IMR-90 (cell line): Measurements from ENCODE around the gene MDM4. TPM values are rescaled to one million over a fixed set of nuclear protein-coding genes. Genes with fewer than 3 reads are reported as not detected.

Experiments used
- ATAC-seq: fragments of 200-7000 bp; cut with Tn5 transposase; 2 replicates; pipeline ENCODE4 v1.9.1; 2020; ENCODE audit warnings: low read depth, mild to moderate bottlenecking, moderate library complexity
- BruUV-seq: library from RNA; stranded (reverse); fragments of 400-500 nt; replicated peaks from 2 replicates; lab custom pipeline; 2021; lab: Mats Ljungman, UMichigan
- CTCF ChIA-PET: fragments of 300-600 bp; formaldehyde crosslinking; extraction: SDS; loops from one replicate; lab custom pipeline; 2021; ENCODE audit warnings: antibody characterized with exemption; lab: Yijun Ruan, JAX
- POLR2A ChIA-PET: fragments of 300-600 bp; sonication (Branson Sonifier 250); formaldehyde crosslinking; loops from one replicate; lab custom pipeline; 2022; ENCODE audit warnings: antibody characterized with exemption; ENCODE audit not compliant: unreplicated experiment; lab: Charles Lee
- DNase-seq: peaks from one replicate; pipeline ENCODE4 v3.0.0; 2013
- H2AFZ ChIP-seq: replicated peaks from 2 replicates; pipeline ENCODE3; 2013; ENCODE audit warnings: low read length, mild to moderate bottlenecking; ENCODE audit not compliant: poor library complexity
- H2AK5ac ChIP-seq: 2 replicates; pipeline ENCODE4 v1.6.1; 2013; ENCODE audit warnings: low read depth, low read length, inconsistent platforms
- H2AK9ac ChIP-seq: replicated peaks from 2 replicates; pipeline ENCODE3; 2013; ENCODE audit warnings: mild to moderate bottlenecking, low read depth, low read length, moderate library complexity; ENCODE audit not compliant: poor library complexity
- H2BK120ac ChIP-seq: 2 replicates; pipeline ENCODE4 v1.6.1; 2013; ENCODE audit warnings: low read depth, low read length, inconsistent platforms
- H2BK15ac ChIP-seq: 3 replicates; pipeline ENCODE4 v1.6.1; 2013; ENCODE audit warnings: low read depth, low read length, inconsistent platforms
- H2BK20ac ChIP-seq: 2 replicates; pipeline ENCODE4 v1.6.1; 2013; ENCODE audit warnings: low read depth, mild to moderate bottlenecking, inconsistent platforms, low read length, moderate library complexity
- H2BK5ac ChIP-seq: 2 replicates; pipeline ENCODE4 v1.6.1; 2013; ENCODE audit warnings: mild to moderate bottlenecking, low read depth, low read length, inconsistent platforms; ENCODE audit not compliant: poor library complexity, severe bottlenecking
- H3K14ac ChIP-seq: replicated peaks from 2 replicates; pipeline ENCODE4 v1.6.1; 2013; ENCODE audit warnings: low read depth, low read length, inconsistent platforms
- H3K18ac ChIP-seq: 2 replicates; pipeline ENCODE4 v1.6.1; 2013; ENCODE audit warnings: low read depth, low read length, control low read depth
- H3K23ac ChIP-seq: 2 replicates; pipeline ENCODE4 v1.6.1; 2013; ENCODE audit warnings: low read depth, low read length, inconsistent platforms
- H3K27ac ChIP-seq: 2 replicates; pipeline ENCODE4 v1.5.1; 2013; ENCODE audit warnings: mild to moderate bottlenecking, control low read depth, low read length; ENCODE audit not compliant: insufficient read depth
- H3K27me3 ChIP-seq: 2 replicates; pipeline ENCODE4 v1.6.1; 2013; ENCODE audit warnings: low read length; ENCODE audit not compliant: control insufficient read depth, insufficient read depth
- H3K36me3 ChIP-seq: 2 replicates; pipeline ENCODE4 v1.6.1; 2013; ENCODE audit warnings: low read length, mixed read lengths; ENCODE audit not compliant: control insufficient read depth, insufficient read depth
- H3K4ac ChIP-seq: 2 replicates; pipeline ENCODE4 v1.6.1; 2013; ENCODE audit warnings: low read depth, low read length, inconsistent platforms
- H3K4me1 ChIP-seq: 2 replicates; pipeline ENCODE4 v1.6.1; 2013; ENCODE audit warnings: low read length, mixed read lengths; ENCODE audit not compliant: control insufficient read depth, insufficient read depth
- H3K4me2 ChIP-seq: 2 replicates; pipeline ENCODE4 v1.6.1; 2013; ENCODE audit warnings: low read depth, mild to moderate bottlenecking, control low read depth, low read length, moderate library complexity
- H3K4me3 ChIP-seq: 2 replicates; pipeline ENCODE4 v1.5.1; 2013; ENCODE audit warnings: low read depth, mild to moderate bottlenecking, control low read depth, low read length, moderate library complexity; ENCODE audit not compliant: insufficient read depth
- H3K56ac ChIP-seq: 2 replicates; pipeline ENCODE4 v1.6.1; 2013; ENCODE audit warnings: low read length, inconsistent platforms; ENCODE audit not compliant: insufficient read depth; ENCODE audit errors: extremely low read depth
- H3K79me1 ChIP-seq, 2 experiments: 2 replicates each; pipeline ENCODE4 v1.6.1; 2013; ENCODE audit warnings: low read length in 2 of 2, inconsistent platforms in 1 of 2, low read depth in 1 of 2
- H3K9ac ChIP-seq: 2 replicates; pipeline ENCODE4 v1.6.1; 2013; ENCODE audit warnings: low read depth, low read length, control low read depth
- H3K9me1 ChIP-seq: 2 replicates; pipeline ENCODE4 v1.6.1; 2013; ENCODE audit warnings: low read length, inconsistent platforms; ENCODE audit not compliant: insufficient read depth
- H3K9me3 ChIP-seq: 2 replicates; pipeline ENCODE4 v1.6.1; 2013; ENCODE audit warnings: low read length; ENCODE audit not compliant: control insufficient read depth, insufficient read depth
- H4K20me1 ChIP-seq: 2 replicates; pipeline ENCODE4 v1.6.1; 2013; ENCODE audit warnings: low read length, inconsistent platforms; ENCODE audit not compliant: insufficient read depth
- H4K5ac ChIP-seq: 2 replicates; pipeline ENCODE4 v1.6.1; 2013; ENCODE audit warnings: mild to moderate bottlenecking, low read depth, low read length, control low read depth
- H4K8ac ChIP-seq, 2 experiments: 2 replicates each; pipeline ENCODE4 v1.6.1; 2013; ENCODE audit warnings: low read depth in 2 of 2, low read length in 2 of 2, control low read depth in 1 of 2, inconsistent platforms in 1 of 2
- H4K91ac ChIP-seq: 2 replicates; pipeline ENCODE4 v1.6.1; 2013; ENCODE audit warnings: low read depth, low read length, inconsistent platforms; ENCODE audit not compliant: insufficient read depth
- BHLHE40 ChIP-seq: fragments of 150-350 bp; IDR thresholded peaks from 2 replicates; pipeline ENCODE4 v1.6.1; 2016; ENCODE audit warnings: mild to moderate bottlenecking, low read depth, low read length
- CEBPB ChIP-seq: IDR thresholded peaks from 2 replicates; pipeline ENCODE4 v1.6.1; 2012; ENCODE audit warnings: low read depth, low read length, improper control_type of control experiment
- CHD1 ChIP-seq: IDR thresholded peaks from 2 replicates; pipeline ENCODE4 v1.6.1; 2012; ENCODE audit warnings: low read depth, low read length, improper control_type of control experiment
- FOS ChIP-seq: fragments of 150-350 bp; IDR thresholded peaks from 2 replicates; pipeline ENCODE4 v1.6.1; 2016; ENCODE audit warnings: low read depth, low read length
- MAFK ChIP-seq: IDR thresholded peaks from 2 replicates; pipeline ENCODE4 v1.6.1; 2012; ENCODE audit warnings: low read depth, low read length, improper control_type of control experiment
- NFE2L2 ChIP-seq: fragments of 150-350 bp; IDR thresholded peaks from 2 replicates; pipeline ENCODE4 v1.6.1; 2016; ENCODE audit warnings: low read depth, mild to moderate bottlenecking, low read length
- POLR2A ChIP-seq: IDR thresholded peaks from 2 replicates; pipeline ENCODE4 v1.6.1; 2012; ENCODE audit warnings: mild to moderate bottlenecking, low read depth, low read length
- RAD21 ChIP-seq: IDR thresholded peaks from 2 replicates; pipeline ENCODE4 v1.6.1; 2012; ENCODE audit warnings: low read length, improper control_type of control experiment
- RCOR1 ChIP-seq: IDR thresholded peaks from 2 replicates; pipeline ENCODE4 v1.6.1; 2012; ENCODE audit warnings: mild to moderate bottlenecking, low read length, improper control_type of control experiment; ENCODE audit not compliant: insufficient replicate concordance
- RFX5 ChIP-seq: IDR thresholded peaks from 2 replicates; pipeline ENCODE4 v1.8.0; 2012; ENCODE audit warnings: low read depth, mild to moderate bottlenecking, low read length, moderate library complexity
- SMC3 ChIP-seq: fragments of 150-350 bp; IDR thresholded peaks from 2 replicates; pipeline ENCODE4 v1.6.1; 2016; ENCODE audit warnings: low read depth, mild to moderate bottlenecking, antibody characterized with exemption, low read length, moderate library complexity
- WGBS, 2 experiments: methylation state at CpG; one replicate each; pipeline versions ENCODE4 v1.1.5 to v1.1.7; 2013; ENCODE audit warnings: missing lambda C conversion rate in 2 of 2; ENCODE audit not compliant: insufficient read length in 1 of 2; ENCODE audit errors: extremely low coverage in 2 of 2; 5-methylcytosine and 5-hydroxymethylcytosine counted together
- dilution Hi-C: fragments of 300-500 bp; cut with HindIII; formaldehyde crosslinking; loops from one replicate; pipeline ENCODE4 v1.14.3; 2018; ENCODE audit warnings: low sequenced_read_pairs; ENCODE audit not compliant: unreplicated experiment
- in situ Hi-C: fragments of 300-500 bp; cut with MboI; formaldehyde crosslinking; loops from 3 replicates; pipeline ENCODE4 v1.14.3; 2019; ENCODE audit warnings: low sequenced_read_pairs, inconsistent platforms, mixed read lengths
- intact Hi-C: fragments of 100-400 bp; cut with micrococcal nuclease; formaldehyde crosslinking; loops from 2 replicates; pipeline ENCODE4 v1.10.0; 2022
- polyA plus RNA-seq, 3 experiments: library from polyadenylated mRNA; depleted of rRNA; stranded (reverse); fragments of >200 nt; gene quantifications; 2 replicates each; pipeline ENCODE4 v1.2.3, GENCODE V29; 2012; ENCODE audit warnings: low replicate concordance in 1 of 3
- total RNA-seq: library from RNA; depleted of rRNA; stranded (reverse); fragments of >200 nt; gene quantifications from 2 replicates; pipeline ENCODE4 v1.2.3, GENCODE V29; 2012
- TF ChIP-seq, protein P1 (sequence below): fragments of 150-350 bp; IDR thresholded peaks from 2 replicates; pipeline ENCODE4 v1.6.1; 2016; ENCODE audit warnings: low read depth, mild to moderate bottlenecking, low read length, moderate library complexity, borderline replicate concordance
- TF ChIP-seq, protein P2 (sequence below): conservative IDR thresholded peaks from 2 replicates; pipeline ENCODE4 v1.5.1; 2012; ENCODE audit warnings: mild to moderate bottlenecking, low read depth, low read length, improper control_type of control experiment
- TF ChIP-seq, protein P3 (sequence below): fragments of 150-350 bp; IDR thresholded peaks from 2 replicates; pipeline ENCODE4 v1.6.1; 2017; ENCODE audit warnings: mild to moderate bottlenecking, antibody characterized with exemption, low read length, low read depth

MDM4 gene
- total and polyA plus RNA-seq, 2 of the 4 experiments (the other 2 are of a cell fraction), result 7.4 to 20.1 TPM

DNA sequence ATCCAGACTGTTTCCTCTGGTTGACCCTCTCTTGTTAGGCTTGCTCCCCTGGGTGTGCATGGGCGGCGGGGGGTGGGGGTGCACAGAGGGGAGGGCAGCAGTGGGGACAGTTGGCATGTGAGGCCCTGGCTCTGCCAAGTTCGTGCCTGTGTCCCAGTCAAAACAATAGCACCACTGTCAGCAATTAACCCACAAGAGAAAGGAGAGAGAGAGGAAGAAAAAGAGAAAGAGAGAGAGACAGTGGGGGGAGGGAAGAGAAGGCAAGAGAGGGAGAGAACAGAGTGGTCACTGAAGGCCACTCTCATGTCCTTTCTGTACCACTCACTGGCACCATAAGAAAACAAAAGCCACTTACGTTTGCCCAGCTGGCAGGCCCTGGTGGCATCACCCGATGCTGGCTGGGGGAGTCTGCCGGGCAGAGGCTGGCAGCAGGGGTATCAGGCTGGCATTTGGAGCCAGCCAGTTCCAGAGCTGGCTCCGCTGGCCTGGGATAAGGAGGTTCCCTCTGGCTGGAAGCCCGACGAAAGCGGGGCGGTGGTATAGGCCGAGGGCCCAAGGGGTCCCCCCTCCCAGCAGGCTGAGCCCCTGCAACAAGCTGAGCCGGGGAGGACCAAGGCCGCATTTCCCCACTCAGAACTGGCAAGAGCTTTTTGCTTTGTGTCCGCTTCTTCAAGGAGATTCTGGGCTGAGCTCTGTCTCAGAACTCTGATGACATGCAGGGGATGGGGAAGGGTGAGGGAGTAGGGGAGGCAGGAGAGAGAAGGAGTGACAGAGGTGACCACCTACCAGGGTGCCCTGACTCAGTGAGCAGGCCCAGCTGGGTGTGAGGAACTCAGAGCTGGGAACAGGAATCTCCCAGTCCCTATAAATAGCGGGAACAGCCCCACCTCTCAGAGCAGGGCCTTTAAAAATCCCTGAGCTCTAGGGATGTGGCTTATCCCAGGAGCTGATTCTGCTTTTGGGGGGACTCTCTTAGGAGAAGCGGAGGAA, 49.5 kb upstream of the MDM4 start:
- no peak overlapping the region for H2AK5ac ChIP-seq
- no peaks in the 10 kb centered on the region; the same call in 1 of the 2 replicates for H3K4me1 ChIP-seq
- no peak overlapping the region for H3K27ac ChIP-seq
- H2BK120ac ChIP-seq, result no peak overlapping the region
- dilution Hi-C loops (no loop called here), intact Hi-C loops (no loop called here), in situ Hi-C loops (no loop called here)
- H2BK20ac ChIP-seq, result no peak overlapping the region
- no peak overlapping the region for H2BK5ac ChIP-seq
- H3K14ac ChIP-seq, result no peak overlapping the region
- BruUV-seq, result no TSS peak
- no peak overlapping the region for H3K4me2 ChIP-seq
- no peak overlapping the region for H3K4ac ChIP-seq
- H3K79me1 ChIP-seq, result no peaks in the 10 kb centered on the region
- no peak overlapping the region for H2BK15ac ChIP-seq
- H4K8ac ChIP-seq, result no peak overlapping the region
- no peak overlapping the region for H4K91ac ChIP-seq
- H3K9me3 ChIP-seq, result no peaks in the 10 kb centered on the region
- POLR2A ChIA-PET, result interaction anchor here (0.6 to 0.8 kb wide), 2 partner anchors 13 to 854 kb away, joined by 4 to 8 read pairs; no protein-coding TSS in a partner anchor
- peaks cover 7% of the 10 kb centered on the region; the same call in 1 of the 2 replicates for H3K36me3 ChIP-seq
- DNase-seq (no peak), ATAC-seq (no peak)
- H2AK9ac ChIP-seq, result no peak overlapping the region
- H3K18ac ChIP-seq, result no peak overlapping the region
- H3K56ac ChIP-seq, result no peak overlapping the region
- CTCF ChIA-PET, result no interaction called here
- H4K20me1 ChIP-seq, result no peaks in the 10 kb centered on the region
- no peaks in the 10 kb centered on the region; the same call in 1 of the 2 replicates for H3K9me1 ChIP-seq
- no peak overlapping the region for H3K4me3 ChIP-seq
- no peak overlapping the region for H4K5ac ChIP-seq
- no peak overlapping the region for H3K9ac ChIP-seq
- WGBS, 2 experiments, result 80% methylated on average over 3 of the region's 17 CpGs; no CpG with 5 or more reads in 1 of the 2 experiments
- H3K27me3 ChIP-seq, result no peaks in the 10 kb centered on the region
- H3K23ac ChIP-seq, result no peak overlapping the region; the same call in 1 of the 2 replicates
- H2AFZ ChIP-seq, result no peak overlapping the region
- no peak for TF ChIP-seq FOS
- TF ChIP-seq, protein P1, sequence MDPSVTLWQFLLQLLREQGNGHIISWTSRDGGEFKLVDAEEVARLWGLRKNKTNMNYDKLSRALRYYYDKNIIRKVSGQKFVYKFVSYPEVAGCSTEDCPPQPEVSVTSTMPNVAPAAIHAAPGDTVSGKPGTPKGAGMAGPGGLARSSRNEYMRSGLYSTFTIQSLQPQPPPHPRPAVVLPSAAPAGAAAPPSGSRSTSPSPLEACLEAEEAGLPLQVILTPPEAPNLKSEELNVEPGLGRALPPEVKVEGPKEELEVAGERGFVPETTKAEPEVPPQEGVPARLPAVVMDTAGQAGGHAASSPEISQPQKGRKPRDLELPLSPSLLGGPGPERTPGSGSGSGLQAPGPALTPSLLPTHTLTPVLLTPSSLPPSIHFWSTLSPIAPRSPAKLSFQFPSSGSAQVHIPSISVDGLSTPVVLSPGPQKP, result no peak
- TF ChIP-seq CHD1, result no peak
- no peak for TF ChIP-seq SMC3
- no peak for TF ChIP-seq POLR2A
- TF ChIP-seq, protein P2, sequence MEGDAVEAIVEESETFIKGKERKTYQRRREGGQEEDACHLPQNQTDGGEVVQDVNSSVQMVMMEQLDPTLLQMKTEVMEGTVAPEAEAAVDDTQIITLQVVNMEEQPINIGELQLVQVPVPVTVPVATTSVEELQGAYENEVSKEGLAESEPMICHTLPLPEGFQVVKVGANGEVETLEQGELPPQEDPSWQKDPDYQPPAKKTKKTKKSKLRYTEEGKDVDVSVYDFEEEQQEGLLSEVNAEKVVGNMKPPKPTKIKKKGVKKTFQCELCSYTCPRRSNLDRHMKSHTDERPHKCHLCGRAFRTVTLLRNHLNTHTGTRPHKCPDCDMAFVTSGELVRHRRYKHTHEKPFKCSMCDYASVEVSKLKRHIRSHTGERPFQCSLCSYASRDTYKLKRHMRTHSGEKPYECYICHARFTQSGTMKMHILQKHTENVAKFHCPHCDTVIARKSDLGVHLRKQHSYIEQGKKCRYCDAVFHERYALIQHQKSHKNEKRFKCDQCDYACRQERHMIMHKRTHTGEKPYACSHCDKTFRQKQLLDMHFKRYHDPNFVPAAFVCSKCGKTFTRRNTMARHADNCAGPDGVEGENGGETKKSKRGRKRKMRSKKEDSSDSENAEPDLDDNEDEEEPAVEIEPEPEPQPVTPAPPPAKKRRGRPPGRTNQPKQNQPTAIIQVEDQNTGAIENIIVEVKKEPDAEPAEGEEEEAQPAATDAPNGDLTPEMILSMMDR, result no peak
- TF ChIP-seq, protein P3, sequence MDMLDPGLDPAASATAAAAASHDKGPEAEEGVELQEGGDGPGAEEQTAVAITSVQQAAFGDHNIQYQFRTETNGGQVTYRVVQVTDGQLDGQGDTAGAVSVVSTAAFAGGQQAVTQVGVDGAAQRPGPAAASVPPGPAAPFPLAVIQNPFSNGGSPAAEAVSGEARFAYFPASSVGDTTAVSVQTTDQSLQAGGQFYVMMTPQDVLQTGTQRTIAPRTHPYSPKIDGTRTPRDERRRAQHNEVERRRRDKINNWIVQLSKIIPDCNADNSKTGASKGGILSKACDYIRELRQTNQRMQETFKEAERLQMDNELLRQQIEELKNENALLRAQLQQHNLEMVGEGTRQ, result no peak
- TF ChIP-seq CEBPB, result no peak
- no peak for TF ChIP-seq RFX5
- no peak for TF ChIP-seq MAFK
- TF ChIP-seq BHLHE40, result no peak
- TF ChIP-seq RAD21, result no peak
- no peak for TF ChIP-seq RCOR1
- TF ChIP-seq NFE2L2, result no peak
